Placental epithelial cell (primary cell): Measurements from ENCODE around the gene S100Z. TPM values are rescaled to one million over a fixed set of nuclear protein-coding genes. Genes with fewer than 3 reads are reported as not detected.

Source experiments
- small RNA-seq: library from RNA; depleted of rRNA; stranded (forward); fragments of <200 nt; gene quantifications from one replicate; pipeline ENCODE3, GENCODE V24; 2012
- total RNA-seq: library from RNA; depleted of rRNA; stranded (reverse); fragments of >200 nt; gene quantifications from 2 replicates; pipeline ENCODE4 v1.2.3, GENCODE V29; 2012

S100Z gene
- total RNA-seq, result not detected in 2 replicates

GRCh38 chr5:76849419-76850291 lies at the start of gene S100Z:
Gene S100Z, plus strand, starts transcription at chr5:76850014. Its CDS starts 25,346 bp downstream, at chr5:76875360.

GRCh38 chr5:76818844-76819831 lies 30.7 kb upstream of the S100Z start, which contains the start of gene F2RL1:
Gene F2RL1, plus strand, starts transcription at chr5:76819030. Its CDS starts 153 bp downstream, at chr5:76819183.

GRCh38 chr5:76952795-76953536 lies 103.2 kb downstream of the S100Z start, which contains the start of gene CRHBP:
Gene CRHBP, plus strand, starts transcription at chr5:76953045. Its CDS starts 90 bp downstream, at chr5:76953135.

Small RNAs within 50 kb of the gene (small RNA-seq; reads per million reads assigned to genes)
- gene RN7SL208P (not detected), gene RNU6ATAC36P (not detected)

Other genes with a start within 250 kb of the S100Z start
- under 0.01 TPM in 1 of 2 replicates, not detected in the other for gene F2RL2, start 226.6 kb upstream of the S100Z start, total RNA-seq
- 0.11 and 0.39 TPM in 2 replicates for gene F2R, start 133.9 kb upstream of the S100Z start, total RNA-seq
- gene F2RL1, start 31.0 kb upstream of the S100Z start, total RNA-seq, result 2.0 and 2.8 TPM in 2 replicates
- not detected in 2 replicates for gene CRHBP, start 103.0 kb downstream of the S100Z start, total RNA-seq
- gene AGGF1, start 180.4 kb downstream of the S100Z start, total RNA-seq, result 18.1 and 20.6 TPM in 2 replicates
- gene ZBED3, start 237.3 kb downstream of the S100Z start, total RNA-seq, result under 0.01 and 0.22 TPM in 2 replicates